Fibroblast of pulmonary artery (primary cell): Measurements from ENCODE around the gene UQCRQ.

Experiments
- DNase-seq: peaks from one replicate; pipeline ENCODE4 v3.0.0-alpha.2; 2010; ENCODE audit warnings: low read depth
- H3K4me3 ChIP-seq: replicated peaks from 2 replicates; pipeline ENCODE4 v1.5.1; 2011; ENCODE audit warnings: low read depth, mild to moderate bottlenecking, control low read depth, low read length, moderate library complexity
- TF ChIP-seq, protein P1 (sequence below): IDR thresholded peaks from 2 replicates; pipeline ENCODE4 v1.5.1; 2011; ENCODE audit warnings: mild to moderate bottlenecking, control low read depth, low read length, inconsistent platforms; ENCODE audit errors: missing control alignments

The UQCRQ gene

DNA sequence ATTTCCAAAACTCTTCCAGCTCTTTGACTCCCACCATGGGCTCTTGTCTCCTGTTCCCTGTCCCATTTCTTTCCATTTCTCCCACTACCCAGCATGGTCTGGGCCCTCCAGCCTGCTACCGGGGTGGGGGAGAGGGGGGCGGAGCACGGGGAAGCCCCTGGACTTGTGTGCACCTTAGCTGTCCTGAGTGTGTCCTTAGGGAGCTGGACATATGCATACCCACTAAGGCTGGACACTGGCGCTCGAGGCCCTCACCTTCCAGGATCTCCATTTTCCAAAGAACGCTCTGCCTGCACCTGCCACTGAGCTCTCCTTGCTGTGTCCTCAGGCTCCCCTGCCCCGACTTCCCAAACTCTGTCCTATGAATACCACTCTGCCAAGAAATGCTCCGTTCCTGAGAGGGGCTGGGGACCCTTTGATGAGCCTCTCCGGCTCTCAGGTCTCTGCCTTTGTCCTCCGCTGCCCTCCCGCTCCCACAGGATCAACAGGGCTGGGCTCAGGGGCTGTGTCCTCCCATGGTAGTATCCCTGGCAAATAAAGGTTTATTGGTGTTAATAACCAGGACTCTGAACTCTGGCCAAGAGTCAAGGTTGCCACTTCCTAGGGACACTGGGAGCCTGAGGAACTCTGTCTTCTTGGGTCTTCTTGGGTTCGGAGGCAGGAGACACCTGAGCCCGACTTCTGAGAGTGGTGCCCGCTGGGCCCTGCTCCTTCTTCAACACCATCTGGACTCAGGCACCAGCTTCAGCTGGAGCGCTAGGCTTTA is 35.2 kb upstream of the UQCRQ start:
- DNase-seq = no peak
- TF ChIP-seq, protein P1, sequence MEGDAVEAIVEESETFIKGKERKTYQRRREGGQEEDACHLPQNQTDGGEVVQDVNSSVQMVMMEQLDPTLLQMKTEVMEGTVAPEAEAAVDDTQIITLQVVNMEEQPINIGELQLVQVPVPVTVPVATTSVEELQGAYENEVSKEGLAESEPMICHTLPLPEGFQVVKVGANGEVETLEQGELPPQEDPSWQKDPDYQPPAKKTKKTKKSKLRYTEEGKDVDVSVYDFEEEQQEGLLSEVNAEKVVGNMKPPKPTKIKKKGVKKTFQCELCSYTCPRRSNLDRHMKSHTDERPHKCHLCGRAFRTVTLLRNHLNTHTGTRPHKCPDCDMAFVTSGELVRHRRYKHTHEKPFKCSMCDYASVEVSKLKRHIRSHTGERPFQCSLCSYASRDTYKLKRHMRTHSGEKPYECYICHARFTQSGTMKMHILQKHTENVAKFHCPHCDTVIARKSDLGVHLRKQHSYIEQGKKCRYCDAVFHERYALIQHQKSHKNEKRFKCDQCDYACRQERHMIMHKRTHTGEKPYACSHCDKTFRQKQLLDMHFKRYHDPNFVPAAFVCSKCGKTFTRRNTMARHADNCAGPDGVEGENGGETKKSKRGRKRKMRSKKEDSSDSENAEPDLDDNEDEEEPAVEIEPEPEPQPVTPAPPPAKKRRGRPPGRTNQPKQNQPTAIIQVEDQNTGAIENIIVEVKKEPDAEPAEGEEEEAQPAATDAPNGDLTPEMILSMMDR = no peak
- peak overlapping the region; percentile 62 for H3K4me3 ChIP-seq

GRCh38 chr5:132832612-132833011 is 33.8 kb upstream of the UQCRQ start:
- TF ChIP-seq, protein P1 = no peak
- H3K4me3 ChIP-seq = no peak overlapping the region
- no peak for DNase-seq

GRCh38 chr5:132834057-132834456 is 32.4 kb upstream of the UQCRQ start:
- no peak overlapping the region for H3K4me3 ChIP-seq
- TF ChIP-seq, protein P1 = no peak
- DNase-seq = no peak

DNA sequence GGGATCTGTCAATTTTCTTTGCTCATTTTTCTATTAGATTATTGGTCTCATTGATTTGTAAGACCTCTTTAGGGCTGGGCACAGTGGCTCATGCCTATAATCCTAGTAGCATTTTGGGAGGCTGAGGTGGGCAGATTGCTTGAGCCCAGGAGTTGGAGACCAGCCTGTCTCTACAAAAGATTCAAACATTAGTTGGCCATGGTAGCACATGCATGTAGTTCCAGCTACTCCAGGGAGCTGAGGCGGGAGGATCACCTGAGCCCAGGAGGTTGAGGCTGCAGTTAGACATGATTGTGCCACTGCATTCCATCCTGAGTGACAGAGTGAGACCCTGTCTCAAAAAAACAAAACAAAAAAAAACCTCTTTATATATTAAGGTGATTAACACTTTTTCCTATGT is 29.6 kb upstream of the UQCRQ start:
- no peak for DNase-seq
- no peak overlapping the region for H3K4me3 ChIP-seq
- TF ChIP-seq, protein P1 = no peak

DNA sequence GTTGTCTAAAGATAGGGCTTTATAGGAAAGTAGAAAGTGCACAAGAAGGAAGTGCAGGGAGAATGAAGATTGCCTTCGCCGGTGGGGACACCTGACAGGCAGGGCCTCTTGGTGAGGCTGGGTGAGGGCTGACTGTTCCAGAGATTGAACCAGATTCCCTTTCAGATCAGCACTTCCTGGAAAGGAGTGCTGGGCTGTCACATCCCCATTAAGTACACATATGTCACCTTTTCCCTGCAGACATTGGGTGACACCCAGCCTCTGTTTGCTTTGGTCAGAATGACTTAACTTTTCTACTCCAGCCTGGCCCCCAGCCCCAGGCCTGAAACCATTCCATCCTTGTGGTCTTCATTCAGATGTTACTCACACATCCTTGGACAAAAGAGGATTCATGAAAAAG is 28.6 kb upstream of the UQCRQ start:
- no peak for DNase-seq
- no peak overlapping the region for H3K4me3 ChIP-seq
- TF ChIP-seq, protein P1 = no peak

DNA sequence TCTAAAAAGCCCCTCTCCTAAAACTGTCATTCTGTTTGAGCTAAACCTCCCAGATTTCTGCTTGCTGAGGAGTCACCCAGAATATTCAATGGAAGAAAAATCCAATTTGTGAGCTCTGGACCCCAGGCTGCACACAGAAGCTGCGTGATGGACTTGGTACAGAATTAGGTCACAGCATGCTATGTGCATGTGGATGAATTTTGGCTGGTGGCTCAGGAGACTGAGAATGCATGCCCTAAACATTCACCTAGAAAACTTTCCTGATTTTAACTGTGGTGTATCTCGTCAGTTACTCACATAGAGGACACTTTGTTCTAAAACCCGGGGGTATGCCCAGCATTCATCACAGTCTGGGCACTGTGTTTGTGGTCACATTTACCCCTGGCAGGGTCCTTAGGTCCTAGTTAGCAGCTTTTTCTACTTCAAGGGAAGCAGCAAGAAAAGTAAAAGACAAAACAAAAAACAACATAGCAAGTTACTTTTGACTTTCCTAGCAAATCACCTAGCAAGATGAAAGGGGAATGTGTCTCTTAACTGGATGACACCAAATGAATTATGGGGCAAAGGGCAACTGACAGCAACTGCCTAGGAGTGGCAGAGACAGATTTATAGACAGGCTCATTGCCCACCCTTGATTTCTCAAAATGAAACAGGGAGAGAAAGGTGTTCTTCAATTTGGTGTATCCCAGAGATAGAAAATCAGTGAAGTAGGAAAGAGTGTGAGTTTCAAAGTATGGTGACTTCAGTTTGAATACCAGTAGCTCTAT is 27.7 kb upstream of the UQCRQ start:
- DNase-seq = no peak
- no peak overlapping the region for H3K4me3 ChIP-seq
- TF ChIP-seq, protein P1 = no peak
